Panc1 (cell line): ENCODE data around the gene KCNN3. TPM values are rescaled to one million over a fixed set of nuclear protein-coding genes. Genes with fewer than 3 reads are reported as not detected.

ENCODE experiments used
- ATAC-seq: fragments of 200-7000 bp; cut with Tn5 transposase; 2 replicates; pipeline ENCODE4 v1.9.1; 2020; ENCODE audit warnings: mild to moderate bottlenecking, moderate library complexity
- BruUV-seq: library from RNA; stranded (reverse); fragments of 400-500 nt; replicated peaks from 2 replicates; lab custom pipeline; 2021; lab: Mats Ljungman, UMichigan
- CTCF ChIA-PET: fragments of 300-600 bp; sonication (Branson Sonifier 250); formaldehyde crosslinking; loops from one replicate; lab custom pipeline; 2022; ENCODE audit warnings: antibody characterized with exemption; lab: Charles Lee
- POLR2A ChIA-PET: fragments of 300-600 bp; sonication (Branson Sonifier 250); formaldehyde crosslinking; loops from one replicate; lab custom pipeline; 2022; ENCODE audit warnings: antibody characterized with exemption; lab: Charles Lee
- DNase-seq: peaks from one replicate; pipeline ENCODE4 v3.0.0-alpha.2; 2010; ENCODE audit warnings: low read depth, low spot score
- H3K27ac ChIP-seq: 2 replicates; pipeline ENCODE4 v1.5.1; 2011; ENCODE audit warnings: mild to moderate bottlenecking, low read length, inconsistent platforms
- H3K27me3 ChIP-seq: fragments of 200-500 bp; sonication (Bioruptor generic); 2 replicates; pipeline ENCODE4 v1.6.0; 2014; ENCODE audit warnings: low read length, inconsistent platforms; ENCODE audit not compliant: control insufficient read depth, insufficient read depth
- H3K36me3 ChIP-seq: fragments of 200-500 bp; sonication (Bioruptor generic); 2 replicates; pipeline ENCODE4 v1.5.1; 2014; ENCODE audit warnings: inconsistent platforms, mild to moderate bottlenecking, low read length, moderate library complexity; ENCODE audit not compliant: control insufficient read depth, insufficient read depth
- H3K4me1 ChIP-seq: 2 replicates; pipeline ENCODE4 v1.5.1; 2011; ENCODE audit warnings: inconsistent platforms, mild to moderate bottlenecking, low read length, moderate library complexity; ENCODE audit not compliant: control insufficient read depth, insufficient read depth
- H3K4me3 ChIP-seq, 2 experiments: 2 replicates each; pipeline ENCODE4 v1.5.1; 2011 to 2012; ENCODE audit warnings: low read depth in 2 of 2, low read length in 2 of 2, mild to moderate bottlenecking in 2 of 2, inconsistent platforms in 1 of 2, moderate library complexity in 1 of 2
- H3K9me3 ChIP-seq: fragments of 200-500 bp; sonication (Bioruptor generic); 2 replicates; pipeline ENCODE4 v1.5.1; 2014; ENCODE audit warnings: low read depth, mild to moderate bottlenecking, inconsistent platforms, low read length, moderate library complexity; ENCODE audit not compliant: control insufficient read depth, insufficient read depth
- CTCF ChIP-seq: fragments of 450-650 bp; IDR thresholded peaks from 2 replicates; pipeline ENCODE4 v1.5.1; 2017; ENCODE audit warnings: mild to moderate bottlenecking
- POLR2AphosphoS5 ChIP-seq: IDR thresholded peaks from 2 replicates; pipeline ENCODE4 v1.6.1; 2012; ENCODE audit warnings: mild to moderate bottlenecking, low read depth, low read length, moderate library complexity
- REST ChIP-seq, 2 experiments: IDR thresholded peaks; 2 replicates each; pipeline ENCODE4 v1.6.1; 2011 to 2012; ENCODE audit warnings: low read depth in 2 of 2, control low read depth in 1 of 2, low read length in 1 of 2, mild to moderate bottlenecking in 1 of 2, moderate library complexity in 1 of 2; ENCODE audit not compliant: insufficient read depth in 1 of 2
- SIN3A ChIP-seq: IDR thresholded peaks from 2 replicates; pipeline ENCODE4 v1.6.1; 2012; ENCODE audit warnings: low read depth, mild to moderate bottlenecking, low read length, moderate library complexity, borderline replicate concordance; ENCODE audit not compliant: insufficient read depth
- TCF7L2 ChIP-seq: IDR thresholded peaks from 2 replicates; pipeline ENCODE4 v1.6.1; 2011; ENCODE audit warnings: mild to moderate bottlenecking, low read depth, low read length, inconsistent platforms
- in situ Hi-C: cut with HindIII; loops from 2 replicates; pipeline ENCODE4 v1.10.0; 2016; ENCODE audit warnings: low sequenced_read_pairs, low pct_unique_long_range_greater_than_20kb
- intact Hi-C: fragments of 100-400 bp; cut with micrococcal nuclease; formaldehyde crosslinking; loops from one replicate; pipeline ENCODE4 v1.10.0; 2022; ENCODE audit not compliant: unreplicated experiment
- total RNA-seq: library from RNA; stranded (reverse); gene quantifications from one replicate; pipeline ENCODE4 v1.2.1, GENCODE V29; 2021; ENCODE audit not compliant: unreplicated experiment

Gene KCNN3
- total RNA-seq, 1 experiment from 2014 or later, result 0.05 TPM

- H3K27me3 ChIP-seq, result peaks cover 8% of the 10 kb centered on the region
- ATAC-seq (no peak), DNase-seq (no peak)
- no peaks in the 10 kb centered on the region for H3K9me3 ChIP-seq
- TF ChIP-seq CTCF (no peak), SIN3A (no peak), POLR2AphosphoS5 (no peak), TCF7L2 (no peak), REST (IDR thresholded peaks at IDR 0.05; ENCODE audit: insufficient read depth in 1 of 2, low read depth in 2 of 2, low read length in 1 of 2) (no peak)
- no peak overlapping the region for H3K27ac ChIP-seq
- intact Hi-C loops (no loop called here), in situ Hi-C loops (no loop called here)
- POLR2A ChIA-PET, result no interaction called here
- no peak overlapping the region for H3K4me3 ChIP-seq
- no peaks in the 10 kb centered on the region for H3K36me3 ChIP-seq
- no peaks in the 10 kb centered on the region for H3K4me1 ChIP-seq
- BruUV-seq, result no TSS peak
- CTCF ChIA-PET, result no interaction called here
Observed at GRCh38 chr1:154832384-154832783, 37.7 kb downstream of the KCNN3 start.

- intact Hi-C loops, result no loop called here
- Histone ChIP-seq H3K27me3 (peaks cover 8% of the 10 kb centered on the region), H3K4me1 (no peaks in the 10 kb centered on the region), H3K36me3 (no peaks in the 10 kb centered on the region), H3K4me3 (no peak overlapping the region), H3K9me3 (no peaks in the 10 kb centered on the region), H3K27ac (no peak overlapping the region)
- ChIA-PET POLR2A (no interaction called here), CTCF (no interaction called here)
- in situ Hi-C loops, result no loop called here
- TF ChIP-seq SIN3A, result no peak
- no peak for TF ChIP-seq REST (IDR thresholded peaks at IDR 0.05; ENCODE audit: insufficient read depth in 1 of 2, low read depth in 2 of 2, low read length in 1 of 2)
- TF ChIP-seq POLR2AphosphoS5, result no peak
- no peak for TF ChIP-seq TCF7L2
- TF ChIP-seq CTCF, result no peak
- no peak for DNase-seq
- BruUV-seq, result no TSS peak
- no peak for ATAC-seq
Observed at GRCh38 chr1:154831462-154831861, 38.6 kb downstream of the KCNN3 start.
